OCI-LY3 (cell line): ENCODE results near the gene ZNF83.
"Not testable (repeated sequence)": the region's sequence is repeated elsewhere in the genome, so short reads cannot be mapped to it uniquely, and the experiment has no call there.

Experiments
- EZH2phosphoT487 ChIP-seq: fragments of 200-600 bp; shearing (Covaris generic); IDR thresholded peaks from 2 replicates; pipeline ENCODE4 v1.6.1; 2018; ENCODE audit warnings: antibody characterized with exemption, mixed run types, low read depth
- TF ChIP-seq, protein P1 (sequence below): fragments of 200-600, 300-600 bp; sonication (generic); IDR thresholded peaks from 2 replicates; pipeline ENCODE4 v1.5.1; 2014; ENCODE audit warnings: antibody characterized with exemption, low read length, low read depth

DNA sequence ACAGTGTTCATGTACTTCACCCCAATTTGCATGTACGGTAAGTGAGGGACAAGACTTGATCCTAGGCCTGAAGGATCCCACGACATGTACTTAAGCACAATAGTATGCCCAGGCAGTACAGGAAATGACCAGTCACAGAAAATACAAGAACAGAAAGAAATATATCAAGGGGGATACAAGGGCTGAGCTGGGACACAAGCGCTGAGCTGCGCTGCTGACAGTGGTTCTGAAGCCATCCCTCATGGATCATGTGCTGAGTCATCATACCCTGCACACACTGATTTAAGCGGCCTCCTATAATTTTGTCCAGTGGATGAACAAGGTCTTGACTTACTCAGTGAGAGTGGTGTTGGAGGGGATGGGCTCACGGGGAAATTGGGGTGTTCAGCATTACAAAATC lies 37.1 kb upstream of the ZNF83 start:
- TF ChIP-seq, protein P1, sequence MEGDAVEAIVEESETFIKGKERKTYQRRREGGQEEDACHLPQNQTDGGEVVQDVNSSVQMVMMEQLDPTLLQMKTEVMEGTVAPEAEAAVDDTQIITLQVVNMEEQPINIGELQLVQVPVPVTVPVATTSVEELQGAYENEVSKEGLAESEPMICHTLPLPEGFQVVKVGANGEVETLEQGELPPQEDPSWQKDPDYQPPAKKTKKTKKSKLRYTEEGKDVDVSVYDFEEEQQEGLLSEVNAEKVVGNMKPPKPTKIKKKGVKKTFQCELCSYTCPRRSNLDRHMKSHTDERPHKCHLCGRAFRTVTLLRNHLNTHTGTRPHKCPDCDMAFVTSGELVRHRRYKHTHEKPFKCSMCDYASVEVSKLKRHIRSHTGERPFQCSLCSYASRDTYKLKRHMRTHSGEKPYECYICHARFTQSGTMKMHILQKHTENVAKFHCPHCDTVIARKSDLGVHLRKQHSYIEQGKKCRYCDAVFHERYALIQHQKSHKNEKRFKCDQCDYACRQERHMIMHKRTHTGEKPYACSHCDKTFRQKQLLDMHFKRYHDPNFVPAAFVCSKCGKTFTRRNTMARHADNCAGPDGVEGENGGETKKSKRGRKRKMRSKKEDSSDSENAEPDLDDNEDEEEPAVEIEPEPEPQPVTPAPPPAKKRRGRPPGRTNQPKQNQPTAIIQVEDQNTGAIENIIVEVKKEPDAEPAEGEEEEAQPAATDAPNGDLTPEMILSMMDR: not testable (repeated sequence)
- not testable (repeated sequence) for TF ChIP-seq EZH2phosphoT487
